Vagina (tissue), 2 donors: ENCODE results near the gene EYS.
"Not testable (repeated sequence)": the region's sequence is repeated elsewhere in the genome, so short reads cannot be mapped to it uniquely, and the experiment has no call there.

Experiments used
- CTCF ChIP-seq, 3 experiments: fragments of 450-650 bp in 2 of 3; fragments of 200-600 bp in 1 of 3; sonication (generic) in 1 of 3; IDR thresholded peaks; one replicate each; pipeline ENCODE4 v1.5.1; 2017 to 2019; ENCODE audit warnings: antibody characterized with exemption in 3 of 3, mild to moderate bottlenecking in 2 of 3, moderate library complexity in 2 of 3
- POLR2A ChIP-seq, 2 donors: fragments of 450-650 bp; IDR thresholded peaks; one replicate each; pipeline ENCODE4 v1.6.1; 2017; ENCODE audit warnings: antibody characterized with exemption in 2 of 2, mild to moderate bottlenecking in 2 of 2, moderate library complexity in 2 of 2
- POLR2AphosphoS5 ChIP-seq, 2 donors: sonication (generic); formaldehyde crosslinking; IDR thresholded peaks; one replicate each; pipeline ENCODE4 v1.9.0; 2017; ENCODE audit warnings: antibody characterized with exemption in 2 of 2, mild to moderate bottlenecking in 2 of 2, low read depth in 1 of 2; ENCODE audit not compliant: insufficient read depth in 1 of 2

DNA sequence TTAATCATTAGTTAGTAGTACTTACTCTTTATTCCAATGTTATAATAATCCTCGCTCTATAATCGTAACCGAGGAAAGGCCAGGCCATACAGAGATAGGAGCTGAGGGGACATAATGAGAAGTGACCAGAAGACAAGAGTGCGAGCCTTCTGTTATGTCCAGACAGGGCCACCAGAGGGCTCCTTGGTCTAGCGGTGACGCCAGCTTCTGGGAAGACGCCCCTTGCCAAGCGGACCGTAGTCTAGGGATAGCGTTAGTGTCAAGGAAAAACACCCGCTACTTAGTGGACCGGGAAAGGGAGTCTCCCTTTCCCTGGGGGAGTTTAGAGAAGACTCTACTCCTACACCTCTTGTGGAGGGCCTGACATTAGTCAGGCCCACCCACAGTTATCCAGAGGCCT lies 1237.6 kb downstream of the EYS start:
- not testable (repeated sequence) for TF ChIP-seq CTCF (IDR thresholded peaks at IDR 0.05); POLR2AphosphoS5 (IDR thresholded peaks at IDR 0.05; ENCODE audit: insufficient read depth in 1 of 2, low read depth in 1 of 2); POLR2A (IDR thresholded peaks at IDR 0.05)
